ENCODE results near the gene OSBP2.

The OSBP2 gene

DNA sequence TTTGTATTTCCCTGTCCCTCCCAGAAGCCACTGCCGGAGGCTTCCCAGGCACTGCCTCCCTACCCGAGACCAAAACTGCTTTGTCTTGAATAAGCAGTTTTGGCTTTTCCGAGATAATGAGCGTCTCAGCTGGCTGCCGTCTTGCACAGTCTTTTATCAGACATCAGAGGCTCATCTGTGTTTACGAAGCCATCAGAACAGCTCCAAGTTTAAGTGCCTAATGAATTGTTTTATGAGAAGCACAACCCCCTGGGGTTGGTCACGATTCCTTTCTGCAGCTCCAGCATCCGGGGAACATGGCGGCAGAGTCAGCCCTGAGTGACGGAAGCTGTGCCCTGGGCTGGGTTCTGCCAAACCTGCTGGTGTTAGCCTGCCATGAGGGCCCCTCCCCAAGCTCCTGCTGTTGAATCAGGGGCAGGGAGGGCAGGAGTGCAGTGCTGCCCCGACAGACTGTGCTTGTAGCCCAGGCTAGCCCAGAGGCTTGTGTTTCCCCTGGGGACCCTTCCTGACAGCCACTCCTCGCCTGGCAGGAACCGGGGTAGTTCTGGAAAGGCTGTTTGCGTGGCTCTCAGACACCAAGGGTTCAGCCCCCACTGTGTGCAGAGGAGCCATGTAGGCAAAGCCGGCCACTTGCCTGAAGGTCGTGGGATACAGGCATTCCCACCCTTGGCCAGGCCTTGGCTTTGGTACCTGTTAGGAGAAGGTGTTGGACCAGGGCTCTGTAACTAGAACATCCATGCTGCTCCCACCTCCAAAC is 177.8 kb downstream of the OSBP2 start:
- H3K9me3 ChIP-seq (ENCODE audit: insufficient read depth, low read depth, low read length) = no peaks in the 10 kb centered on the region
- H4K20me1 ChIP-seq (ENCODE audit: insufficient read depth, low read length, poor library complexity, severe bottlenecking) = no peaks in the 10 kb centered on the region
- no peaks in the 10 kb centered on the region for H3K9me2 ChIP-seq (replicated peaks; ENCODE audit: low read depth, low read length)

DNA sequence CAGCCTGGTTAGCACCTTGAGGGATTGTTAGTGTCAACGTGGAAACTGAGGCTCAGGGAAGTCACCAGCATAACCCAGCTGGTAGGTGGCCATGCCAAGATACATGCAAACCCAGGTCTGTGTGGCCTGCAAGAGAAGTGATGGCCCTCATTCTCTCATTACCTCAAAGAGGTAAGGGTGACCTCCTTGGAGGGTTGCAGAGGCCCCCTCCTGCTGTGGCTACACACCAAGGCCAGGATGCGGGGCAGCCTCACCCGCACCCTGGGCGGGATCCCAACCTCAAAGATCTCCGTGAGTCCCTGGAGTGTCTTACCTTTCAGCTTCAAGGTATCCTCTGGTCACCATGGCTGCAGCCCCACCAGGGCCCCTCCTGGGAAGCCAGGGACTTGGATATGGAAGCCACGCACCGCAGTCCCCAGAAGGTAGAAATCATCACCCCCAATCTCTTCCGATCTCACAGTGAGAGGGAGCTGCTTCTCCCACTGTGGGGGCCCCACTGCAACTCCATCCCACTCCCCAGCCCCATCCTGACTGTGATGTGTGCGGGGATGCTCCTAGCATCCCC is 178.5 kb downstream of the OSBP2 start:
- Histone ChIP-seq H3K27me3 (ENCODE audit: insufficient read depth, low read length, poor library complexity, severe bottlenecking) (no peaks in the 10 kb centered on the region), H2AFZ (ENCODE audit: low read length) (no peak overlapping the region), H3K4me1 (ENCODE audit: insufficient read depth, low read length, poor library complexity, severe bottlenecking) (no peaks in the 10 kb centered on the region), H3K4me3 (ENCODE audit: low read length, poor library complexity, severe bottlenecking) (no peak overlapping the region), H4K20me1 (ENCODE audit: insufficient read depth, low read length, poor library complexity, severe bottlenecking) (no peaks in the 10 kb centered on the region), H3K4me2 (ENCODE audit: low read depth, low read length, poor library complexity, severe bottlenecking) (no peak overlapping the region), H3F3A (ENCODE audit: low read depth) (no peaks in the 10 kb centered on the region), H3K9me2 (replicated peaks; ENCODE audit: low read depth, low read length) (no peaks in the 10 kb centered on the region), H3K36me3 (ENCODE audit: insufficient read depth, low read length) (no peaks in the 10 kb centered on the region), H3K9me3 (ENCODE audit: insufficient read depth, low read depth, low read length) (no peaks in the 10 kb centered on the region), H3K9ac (ENCODE audit: low read depth, low read length, poor library complexity, severe bottlenecking) (no peak overlapping the region), H3K79me2 (ENCODE audit: insufficient read depth, low read length) (no peaks in the 10 kb centered on the region)
- TF ChIP-seq, protein P1, sequence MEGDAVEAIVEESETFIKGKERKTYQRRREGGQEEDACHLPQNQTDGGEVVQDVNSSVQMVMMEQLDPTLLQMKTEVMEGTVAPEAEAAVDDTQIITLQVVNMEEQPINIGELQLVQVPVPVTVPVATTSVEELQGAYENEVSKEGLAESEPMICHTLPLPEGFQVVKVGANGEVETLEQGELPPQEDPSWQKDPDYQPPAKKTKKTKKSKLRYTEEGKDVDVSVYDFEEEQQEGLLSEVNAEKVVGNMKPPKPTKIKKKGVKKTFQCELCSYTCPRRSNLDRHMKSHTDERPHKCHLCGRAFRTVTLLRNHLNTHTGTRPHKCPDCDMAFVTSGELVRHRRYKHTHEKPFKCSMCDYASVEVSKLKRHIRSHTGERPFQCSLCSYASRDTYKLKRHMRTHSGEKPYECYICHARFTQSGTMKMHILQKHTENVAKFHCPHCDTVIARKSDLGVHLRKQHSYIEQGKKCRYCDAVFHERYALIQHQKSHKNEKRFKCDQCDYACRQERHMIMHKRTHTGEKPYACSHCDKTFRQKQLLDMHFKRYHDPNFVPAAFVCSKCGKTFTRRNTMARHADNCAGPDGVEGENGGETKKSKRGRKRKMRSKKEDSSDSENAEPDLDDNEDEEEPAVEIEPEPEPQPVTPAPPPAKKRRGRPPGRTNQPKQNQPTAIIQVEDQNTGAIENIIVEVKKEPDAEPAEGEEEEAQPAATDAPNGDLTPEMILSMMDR (conservative IDR thresholded peaks at IDR 0.05; ENCODE audit: low read length) = no peak
- no peak for TF ChIP-seq EZH2phosphoT487 (IDR thresholded peaks at IDR 0.05; ENCODE audit: borderline replicate concordance)

More for the DNA sequence above, 177.8 kb downstream of the OSBP2 start:
- Histone ChIP-seq H3K9ac (ENCODE audit: low read depth, low read length, poor library complexity, severe bottlenecking) (no peak overlapping the region), H3K4me1 (ENCODE audit: insufficient read depth, low read length, poor library complexity, severe bottlenecking) (no peaks in the 10 kb centered on the region), H3K4me3 (ENCODE audit: low read length, poor library complexity, severe bottlenecking) (no peak overlapping the region), H2AFZ (ENCODE audit: low read length) (no peak overlapping the region), H3K36me3 (ENCODE audit: insufficient read depth, low read length) (no peaks in the 10 kb centered on the region), H3K27me3 (ENCODE audit: insufficient read depth, low read length, poor library complexity, severe bottlenecking) (no peaks in the 10 kb centered on the region), H3K79me2 (ENCODE audit: insufficient read depth, low read length) (no peaks in the 10 kb centered on the region), H3K4me2 (ENCODE audit: low read depth, low read length, poor library complexity, severe bottlenecking) (no peak overlapping the region), H3F3A (ENCODE audit: low read depth) (no peaks in the 10 kb centered on the region)
- TF ChIP-seq, protein P1 (conservative IDR thresholded peaks at IDR 0.05; ENCODE audit: low read length) = no peak
- TF ChIP-seq EZH2phosphoT487 (IDR thresholded peaks at IDR 0.05; ENCODE audit: borderline replicate concordance) = no peak

DNA sequence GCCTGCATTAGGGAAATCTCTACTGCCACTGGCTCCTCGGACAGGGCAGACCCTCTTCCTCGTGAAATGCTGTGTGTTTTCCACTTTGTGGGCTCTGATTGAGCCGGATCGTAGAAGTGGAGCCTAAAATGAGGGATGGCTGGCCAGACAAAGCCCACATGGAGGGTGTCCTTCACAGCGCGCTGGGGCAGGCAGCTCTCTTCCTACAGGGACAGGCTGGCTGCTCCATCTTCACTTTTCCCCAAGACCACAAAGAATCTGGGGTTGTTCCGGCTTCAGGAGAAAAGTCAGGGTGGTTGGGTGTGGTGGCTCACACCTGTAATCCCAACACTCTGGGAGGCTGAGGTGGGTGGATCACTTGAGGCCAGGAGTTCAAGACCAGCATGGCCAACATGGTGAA is 179.0 kb downstream of the OSBP2 start:
- TF ChIP-seq, protein P1 (conservative IDR thresholded peaks at IDR 0.05; ENCODE audit: low read length) = no peak
- TF ChIP-seq EZH2phosphoT487 (IDR thresholded peaks at IDR 0.05; ENCODE audit: borderline replicate concordance) = no peak
- Histone ChIP-seq H3K9ac (ENCODE audit: low read depth, low read length, poor library complexity, severe bottlenecking) (no peak overlapping the region), H3K27me3 (ENCODE audit: insufficient read depth, low read length, poor library complexity, severe bottlenecking) (no peaks in the 10 kb centered on the region), H3K4me1 (ENCODE audit: insufficient read depth, low read length, poor library complexity, severe bottlenecking) (no peaks in the 10 kb centered on the region), H3K9me3 (ENCODE audit: insufficient read depth, low read depth, low read length) (no peaks in the 10 kb centered on the region), H4K20me1 (ENCODE audit: insufficient read depth, low read length, poor library complexity, severe bottlenecking) (no peaks in the 10 kb centered on the region), H3K4me2 (ENCODE audit: low read depth, low read length, poor library complexity, severe bottlenecking) (no peak overlapping the region), H3F3A (ENCODE audit: low read depth) (no peaks in the 10 kb centered on the region), H3K4me3 (ENCODE audit: low read length, poor library complexity, severe bottlenecking) (no peak overlapping the region), H3K79me2 (ENCODE audit: insufficient read depth, low read length) (no peaks in the 10 kb centered on the region), H2AFZ (ENCODE audit: low read length) (no peak overlapping the region), H3K36me3 (ENCODE audit: insufficient read depth, low read length) (no peaks in the 10 kb centered on the region), H3K9me2 (replicated peaks; ENCODE audit: low read depth, low read length) (no peaks in the 10 kb centered on the region)

All from Loucy (cell line).